Hepatocyte (in vitro differentiated cells): ENCODE data around the gene RBMS1. TPM values are rescaled to one million over a fixed set of nuclear protein-coding genes. Genes with fewer than 3 reads are reported as not detected.

Source experiments
- DNase-seq: peaks from one replicate; pipeline ENCODE4 v3.0.0-alpha.2; 2016; ENCODE audit warnings: low spot score
- H2AFZ ChIP-seq: fragments of 200-600 bp; sonication (generic); 2 replicates; pipeline ENCODE4 v1.6.0; 2016; ENCODE audit warnings: antibody characterized with exemption, mild to moderate bottlenecking
- H3K27ac ChIP-seq: fragments of 200-600 bp; sonication (generic); 2 replicates; pipeline ENCODE4 v1.5.1; 2016; ENCODE audit warnings: mild to moderate bottlenecking
- H3K27me3 ChIP-seq: fragments of 200-600 bp; sonication (generic); 2 replicates; pipeline ENCODE4 v1.6.1; 2016
- H3K36me3 ChIP-seq: fragments of 200-600 bp; sonication (generic); replicated peaks from 2 replicates; pipeline ENCODE4 v1.5.1; 2016; ENCODE audit warnings: low read depth; ENCODE audit not compliant: insufficient read depth
- H3K4me1 ChIP-seq: fragments of 200-600 bp; sonication (generic); 2 replicates; pipeline ENCODE4 v1.5.1; 2016; ENCODE audit warnings: mild to moderate bottlenecking, moderate library complexity; ENCODE audit not compliant: insufficient read depth
- H3K4me2 ChIP-seq: fragments of 200-600 bp; sonication (generic); 2 replicates; pipeline ENCODE4 v1.6.0; 2016
- H3K4me3 ChIP-seq: fragments of 200-600 bp; sonication (generic); 2 replicates; pipeline ENCODE4 v1.5.1; 2016; ENCODE audit warnings: mild to moderate bottlenecking
- H3K79me2 ChIP-seq: fragments of 200-600 bp; sonication (generic); 2 replicates; pipeline ENCODE4 v1.6.0; 2017; ENCODE audit warnings: mild to moderate bottlenecking
- H3K9me2 ChIP-seq: fragments of 200-600 bp; sonication (generic); replicated peaks from 2 replicates; pipeline ENCODE4 v1.6.0; 2017; ENCODE audit warnings: mild to moderate bottlenecking; ENCODE audit not compliant: insufficient read depth
- H3K9me3 ChIP-seq: fragments of 200-600 bp; sonication (generic); 2 replicates; pipeline ENCODE4 v1.5.1; 2016; ENCODE audit warnings: low read depth, mild to moderate bottlenecking
- H4K20me1 ChIP-seq: fragments of 200-600 bp; sonication (generic); 2 replicates; pipeline ENCODE4 v1.6.0; 2016; ENCODE audit warnings: mild to moderate bottlenecking; ENCODE audit not compliant: insufficient read depth, poor library complexity, severe bottlenecking
- CTCF ChIP-seq: fragments of 200-600 bp; sonication (generic); IDR thresholded peaks from 2 replicates; pipeline ENCODE4 v1.5.1; 2016; ENCODE audit warnings: antibody characterized with exemption, mild to moderate bottlenecking; ENCODE audit not compliant: poor library complexity
- EZH2 ChIP-seq: fragments of 200-600 bp; sonication (generic); IDR thresholded peaks from 2 replicates; pipeline ENCODE4 v1.6.1; 2016; ENCODE audit warnings: antibody characterized with exemption, mild to moderate bottlenecking, borderline replicate concordance
- EZH2phosphoT487 ChIP-seq: fragments of 200-600 bp; sonication (generic); IDR thresholded peaks from one replicate; pipeline ENCODE4 v1.6.1; 2018; ENCODE audit warnings: antibody characterized with exemption, mild to moderate bottlenecking, low read depth, moderate library complexity; ENCODE audit not compliant: unreplicated experiment, severe bottlenecking
- WGBS: methylation state at CpG from one replicate; pipeline ENCODE4 v1.1.6; 2016; ENCODE audit warnings: low lambda C conversion rate; ENCODE audit errors: missing lambda C conversion rate; 5-methylcytosine and 5-hydroxymethylcytosine counted together
- polyA plus RNA-seq: library from polyadenylated mRNA; unstranded; fragments of >200 nt; fragmentation: Nextera tagmentation; extraction: Ambion mirVana; gene quantifications from 2 replicates; pipeline ENCODE4 v1.2.1, GENCODE V29; 2016
- total RNA-seq: library from RNA; depleted of rRNA; stranded (reverse); fragments of >200 nt; gene quantifications from 2 replicates; pipeline ENCODE4 v1.2.3, GENCODE V29; 2014

Gene RBMS1
- total and polyA plus RNA-seq, 2 experiments from 2014 or later: 87.9 to 103 TPM

- Histone ChIP-seq H3K27me3 (no peaks in the 10 kb centered on the region), H3K27ac (peak overlapping the region; percentile 5), H2AFZ (no peak overlapping the region), H3K79me2 (peaks cover 94% of the 10 kb centered on the region), H3K36me3 (no peaks in the 10 kb centered on the region), H3K4me2 (peak overlapping the region; percentile 7), H3K4me3 (no peak overlapping the region), H4K20me1 (peaks cover 35% of the 10 kb centered on the region), H3K9me3 (no peaks in the 10 kb centered on the region), H3K9me2 (no peaks in the 10 kb centered on the region), H3K4me1 (peaks cover 29% of the 10 kb centered on the region)
- TF ChIP-seq CTCF: no peak
- TF ChIP-seq EZH2: no peak
- no peak for TF ChIP-seq EZH2phosphoT487
- 58% methylated on average over 3 of the region's 3 CpGs for WGBS
- no peak for DNase-seq
Measured at GRCh38 chr2:160363961-160364360, 129.6 kb downstream of the RBMS1 start.

GRCh38 chr2:160363055-160363454 is 130.6 kb downstream of the RBMS1 start:
- Histone ChIP-seq H3K79me2 (peaks cover 94% of the 10 kb centered on the region), H3K27me3 (no peaks in the 10 kb centered on the region), H3K36me3 (no peaks in the 10 kb centered on the region), H3K4me3 (no peak overlapping the region), H3K9me2 (no peaks in the 10 kb centered on the region), H4K20me1 (peaks cover 39% of the 10 kb centered on the region), H3K4me2 (no peak overlapping the region), H3K27ac (no peak overlapping the region), H2AFZ (no peak overlapping the region), H3K4me1 (peaks cover 27% of the 10 kb centered on the region), H3K9me3 (no peaks in the 10 kb centered on the region)
- TF ChIP-seq EZH2 (no peak), EZH2phosphoT487 (no peak), CTCF (no peak)
- WGBS: 83% methylated on average over 4 of the region's 4 CpGs
- no peak for DNase-seq

DNA sequence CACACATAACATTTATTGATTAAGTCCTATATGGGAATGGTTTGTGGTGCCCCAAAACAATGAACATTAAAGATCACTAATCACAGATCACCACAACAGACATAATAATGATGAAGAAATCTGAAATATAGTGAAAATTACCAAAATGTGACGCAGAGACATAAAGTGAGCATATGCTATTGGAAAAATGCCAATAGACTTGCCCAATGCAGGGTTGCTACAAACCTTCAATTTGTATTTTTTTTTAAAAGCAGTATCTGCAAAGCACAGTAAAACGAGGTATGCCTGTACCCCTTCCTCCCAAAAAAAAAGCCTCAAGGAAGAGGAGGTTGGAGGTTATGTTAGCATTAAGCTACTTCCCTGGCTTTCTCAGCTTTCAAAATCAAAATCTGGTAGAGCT is 131.1 kb downstream of the RBMS1 start:
- Histone ChIP-seq H3K27me3 (no peaks in the 10 kb centered on the region), H3K36me3 (no peaks in the 10 kb centered on the region), H3K4me2 (no peak overlapping the region), H3K27ac (no peak overlapping the region), H3K79me2 (peaks cover 94% of the 10 kb centered on the region), H3K9me2 (no peaks in the 10 kb centered on the region), H3K4me1 (peaks cover 21% of the 10 kb centered on the region), H3K4me3 (no peak overlapping the region), H2AFZ (no peak overlapping the region), H4K20me1 (peaks cover 37% of the 10 kb centered on the region), H3K9me3 (no peaks in the 10 kb centered on the region)
- 89% methylated on average over 2 of the region's 2 CpGs for WGBS
- TF ChIP-seq CTCF (no peak), EZH2 (no peak)
- DNase-seq: no peak

DNA sequence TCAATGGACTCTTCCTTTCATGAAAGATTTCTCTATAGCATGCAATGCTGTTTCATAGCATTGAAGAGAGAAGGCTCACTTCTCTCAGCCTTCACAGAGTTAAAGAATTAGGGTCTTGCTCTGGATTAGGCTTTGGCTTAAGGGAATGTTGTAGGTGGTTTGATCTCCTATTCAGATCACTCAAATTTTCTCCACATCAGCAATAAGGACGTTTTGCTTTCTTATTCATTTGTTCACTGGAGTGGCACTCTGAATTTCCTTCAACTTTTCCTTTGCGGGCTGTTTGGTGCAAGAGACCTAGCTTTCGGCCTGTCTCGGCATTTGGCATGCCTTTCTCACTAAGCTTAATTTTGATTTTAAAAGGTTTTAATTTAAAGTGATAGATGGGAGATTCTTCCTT is 131.6 kb downstream of the RBMS1 start:
- Histone ChIP-seq H3K27me3 (no peaks in the 10 kb centered on the region), H3K9me2 (no peaks in the 10 kb centered on the region), H3K79me2 (peaks cover 94% of the 10 kb centered on the region), H3K4me1 (peaks cover 20% of the 10 kb centered on the region), H3K27ac (no peak overlapping the region), H2AFZ (no peak overlapping the region), H3K4me2 (no peak overlapping the region), H3K4me3 (no peak overlapping the region), H3K36me3 (no peaks in the 10 kb centered on the region), H3K9me3 (no peaks in the 10 kb centered on the region), H4K20me1 (peaks cover 36% of the 10 kb centered on the region)
- TF ChIP-seq EZH2phosphoT487 (no peak), EZH2 (no peak), CTCF (no peak)
- DNase-seq: no peak
- 94% methylated on average over 4 of the region's 4 CpGs for WGBS
